Measurements from ENCODE around the gene IL9.

The IL9 gene

DNA sequence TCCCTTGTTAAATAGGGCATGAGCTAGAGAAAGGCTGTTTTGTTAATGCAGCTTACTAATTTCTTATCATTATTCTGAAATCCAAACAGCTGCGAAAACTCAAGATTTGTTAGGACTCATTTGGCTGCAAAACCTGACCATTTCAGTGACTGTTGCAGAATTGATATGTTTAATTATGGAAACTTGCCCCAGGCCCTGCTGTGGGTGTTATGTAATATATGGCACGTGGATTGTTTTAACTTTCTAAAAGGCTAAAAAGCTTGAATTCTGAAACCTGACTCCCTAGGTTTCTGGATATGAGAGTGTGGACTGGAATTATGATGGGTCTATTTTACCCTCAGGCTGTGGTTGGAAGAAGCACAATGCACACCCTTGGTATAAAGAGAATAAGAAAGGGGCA, 4.4 kb downstream of the IL9 start:
- no peak for DNase-seq (ENCODE audit: low read depth in 2 of 2)

DNA sequence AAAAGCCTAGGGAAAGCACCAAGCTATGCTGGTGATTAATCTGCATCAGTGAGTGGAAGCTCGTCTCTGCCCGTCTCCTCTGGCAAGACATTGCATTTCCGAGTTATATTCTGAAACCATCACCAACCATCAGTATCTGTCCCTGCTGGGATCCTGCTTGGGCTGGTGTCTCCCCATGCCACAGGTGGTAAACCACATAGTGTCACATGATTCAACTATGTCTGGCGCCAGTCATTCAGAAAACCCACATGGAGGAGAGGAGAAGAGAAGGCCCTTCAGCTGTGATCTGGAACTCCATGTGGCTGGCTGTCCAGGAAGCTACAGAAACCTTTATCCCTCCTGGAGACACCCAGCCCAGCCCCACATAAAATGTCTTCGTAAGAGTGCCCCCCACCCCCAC, 4.8 kb downstream of the IL9 start:
- no peak for DNase-seq (ENCODE audit: low read depth in 2 of 2)

DNA sequence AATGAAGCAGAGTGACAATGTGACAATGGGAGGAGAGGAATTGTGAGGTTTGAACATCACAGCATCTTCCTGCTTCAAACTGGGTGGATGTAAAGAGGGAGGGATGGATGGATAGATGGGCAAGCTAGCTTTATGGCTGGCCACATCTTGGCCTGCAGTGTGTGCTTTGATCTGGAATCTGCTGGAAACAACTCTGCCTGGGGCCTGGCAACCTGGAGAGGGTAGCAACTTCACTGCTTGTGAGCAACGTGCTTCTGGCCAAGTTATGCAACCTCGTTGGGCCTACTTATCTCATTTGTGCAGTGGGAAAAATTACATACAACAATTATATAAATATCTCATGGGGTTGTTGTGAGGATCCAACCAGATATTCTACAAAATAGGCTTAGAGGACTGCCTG, 5.3 kb downstream of the IL9 start:
- DNase-seq (ENCODE audit: low read depth in 2 of 2): no peak

DNA sequence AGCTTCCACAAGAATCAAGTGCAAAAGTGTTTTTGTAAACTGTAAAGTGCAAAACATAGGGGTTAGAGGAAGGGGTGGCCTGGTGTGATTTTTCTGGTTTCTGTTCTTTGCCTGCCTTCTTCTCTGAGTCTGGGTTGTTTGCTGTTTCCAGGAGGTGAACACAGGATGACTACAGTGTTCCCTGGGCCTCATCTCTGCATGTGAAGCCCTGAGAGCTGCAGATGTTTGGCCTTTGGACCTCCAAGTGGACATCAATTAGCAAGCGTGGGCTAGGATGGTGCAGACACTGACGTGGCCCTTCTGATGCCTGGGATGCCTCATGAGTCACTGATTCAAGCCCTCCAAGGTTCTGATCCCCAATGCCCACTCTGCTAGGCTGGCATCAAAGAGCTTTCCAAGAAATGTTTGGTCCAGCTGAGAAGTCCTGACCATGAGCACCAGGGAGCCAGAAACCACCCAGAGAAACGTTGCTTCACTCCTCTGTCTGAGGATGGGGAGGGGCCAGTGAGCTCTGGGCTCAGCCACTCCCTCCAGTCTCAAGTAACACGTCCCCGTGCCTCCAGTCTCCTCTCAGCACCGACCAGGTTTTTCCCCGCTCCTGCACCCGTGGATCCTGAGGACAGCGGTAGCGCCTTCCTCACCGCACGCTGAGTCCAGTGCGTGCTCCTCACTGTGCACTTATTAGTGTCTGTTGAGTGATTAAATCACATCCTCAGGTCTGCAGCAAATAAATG, 7.6 kb downstream of the IL9 start:
- no peak for DNase-seq (ENCODE audit: low read depth in 2 of 2)

DNA sequence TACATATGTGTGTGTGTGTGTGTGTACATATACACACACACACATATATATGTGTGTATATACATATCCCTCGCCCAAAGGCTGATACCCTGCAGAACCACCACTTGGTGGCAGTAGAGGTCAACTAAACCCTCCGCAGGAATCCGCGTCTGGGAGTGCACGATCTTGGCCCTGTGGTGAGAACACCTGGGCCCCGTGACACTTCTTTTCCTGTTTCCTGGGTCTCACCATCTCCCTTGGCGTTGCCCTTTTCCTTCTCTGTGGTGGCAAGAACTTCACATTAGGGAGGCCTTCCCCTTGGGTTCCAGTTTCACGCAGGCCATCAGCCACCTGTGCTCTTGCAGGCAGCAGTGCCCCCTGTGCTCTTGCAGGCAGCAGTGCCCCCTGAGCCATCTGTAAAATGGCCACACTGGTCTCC, 8.2 kb downstream of the IL9 start:
- peak; percentile 37 to 42 for DNase-seq (ENCODE audit: low read depth in 2 of 2)

DNA sequence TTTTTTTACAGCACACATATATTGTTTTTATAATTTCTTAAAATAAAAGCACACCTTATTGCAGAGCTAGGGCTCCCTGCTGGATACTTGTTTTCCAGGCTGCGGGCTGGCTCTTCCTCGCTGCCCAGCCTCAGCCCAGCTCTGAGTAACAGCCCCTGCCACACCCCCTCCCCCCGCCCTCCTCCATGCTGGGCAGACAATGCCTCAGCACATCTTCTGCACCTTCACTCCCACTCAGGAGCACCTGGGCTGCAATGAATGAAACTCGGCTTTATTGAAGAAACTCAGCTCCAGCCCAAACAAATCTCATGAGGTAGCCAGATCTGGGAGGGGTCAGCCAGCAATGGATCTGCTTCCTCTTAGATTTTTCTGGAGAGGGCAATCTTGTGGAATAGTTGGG, 9.5 kb downstream of the IL9 start:
- DNase-seq (ENCODE audit: low read depth in 2 of 2): no peak

DNA sequence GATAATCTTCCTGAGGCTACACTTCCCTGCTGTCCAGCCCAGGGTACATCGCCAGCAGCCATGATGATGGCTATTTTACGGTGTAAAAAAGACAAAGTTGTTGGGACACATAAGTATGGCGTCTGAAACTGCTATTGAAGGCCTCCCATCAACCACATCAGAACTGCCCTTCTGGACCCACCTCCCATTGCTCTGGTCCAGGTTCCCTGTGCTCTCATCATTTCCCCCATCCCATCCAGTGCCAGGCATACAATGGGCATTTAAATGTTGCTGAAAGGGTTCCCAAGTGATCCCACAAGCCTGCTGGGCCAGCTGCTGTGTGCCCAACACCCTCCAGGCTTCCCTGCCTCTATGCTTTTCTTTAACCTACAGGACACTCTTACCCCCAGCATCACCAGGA, 10.6 kb downstream of the IL9 start:
- DNase-seq (ENCODE audit: low read depth in 2 of 2): no peak

DNA sequence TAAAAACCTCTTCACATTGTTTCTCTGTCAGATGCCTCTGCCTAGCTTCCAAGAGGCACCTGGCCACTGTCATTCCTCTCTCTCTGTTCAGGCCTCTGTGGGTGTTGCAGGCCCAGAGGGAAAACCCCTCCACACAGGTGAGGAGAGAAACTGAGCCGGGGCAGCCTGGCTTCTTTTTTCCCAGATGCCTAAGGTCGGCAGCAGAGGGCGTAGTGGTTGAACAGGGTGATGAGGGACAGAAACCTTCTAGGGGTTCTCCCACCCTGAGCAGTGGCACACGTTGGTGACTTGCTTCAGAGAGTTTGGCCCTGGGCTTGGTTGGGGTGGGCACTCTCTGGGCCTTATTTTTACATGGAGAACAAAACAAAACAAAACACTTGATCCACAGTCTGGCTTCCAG, 12.2 kb downstream of the IL9 start:
- DNase-seq (ENCODE audit: low read depth in 2 of 2): no peak

DNA sequence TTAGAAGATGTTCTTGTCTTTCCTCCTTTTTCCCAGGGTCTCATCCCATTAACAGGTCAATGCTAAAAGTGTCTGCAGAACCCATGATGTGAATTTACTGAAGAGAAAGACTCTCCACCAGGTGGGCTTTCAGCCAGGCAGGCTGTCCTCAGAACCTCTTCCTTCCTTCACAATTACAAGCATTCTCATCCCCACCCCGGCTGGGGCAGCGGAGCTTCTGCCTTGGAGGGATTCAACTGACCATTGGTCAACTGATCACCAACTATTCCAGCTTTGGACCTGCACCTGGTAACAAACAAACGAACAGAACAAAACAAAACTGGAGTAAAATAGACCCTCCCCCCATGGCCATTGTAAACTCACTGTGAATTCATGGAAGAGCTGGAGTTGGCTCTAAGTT, 12.6 kb downstream of the IL9 start:
- DNase-seq (ENCODE audit: low read depth in 2 of 2): no peak

DNA sequence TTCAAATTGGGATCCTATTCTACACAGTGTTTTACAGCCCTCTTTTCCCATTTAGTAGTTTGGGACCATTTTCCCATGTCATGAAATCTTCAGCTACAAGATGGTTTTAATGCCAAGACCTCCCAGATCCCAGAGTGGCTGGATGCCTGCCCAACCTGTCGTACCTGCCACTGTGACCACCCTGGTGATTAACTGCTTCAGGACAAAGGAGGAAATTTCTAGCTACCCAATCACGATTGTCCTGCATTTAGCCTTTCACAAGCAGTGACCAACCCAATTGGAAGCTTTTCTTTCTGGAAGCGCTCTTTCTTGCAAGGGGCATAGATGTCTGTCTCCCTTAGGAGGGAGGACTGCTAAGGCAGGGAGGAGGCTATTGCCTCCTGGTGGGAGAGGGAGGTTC, 13.8 kb downstream of the IL9 start:
- no peak for DNase-seq (ENCODE audit: low read depth in 2 of 2)

DNA sequence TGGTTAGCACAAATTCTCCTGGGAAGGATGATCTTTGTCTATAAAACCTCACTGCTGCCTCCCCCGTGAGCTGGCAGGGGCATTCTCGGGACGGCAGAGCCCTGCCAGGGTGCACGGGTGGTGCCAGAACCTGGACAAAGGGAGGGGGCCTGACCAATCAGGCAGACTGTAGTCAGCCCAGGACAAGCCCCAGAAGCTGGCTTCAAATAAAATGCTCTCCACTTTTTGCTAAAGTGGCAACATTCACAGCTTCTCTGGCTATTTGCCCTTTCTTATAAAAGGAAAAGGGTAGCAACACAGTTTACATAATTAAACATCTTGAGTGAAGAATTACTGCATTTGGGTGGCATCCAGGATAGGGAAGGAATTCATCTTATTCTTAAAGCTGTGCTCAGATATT, 14.4 kb downstream of the IL9 start:
- DNase-seq (ENCODE audit: low read depth in 2 of 2): no peak

DNA sequence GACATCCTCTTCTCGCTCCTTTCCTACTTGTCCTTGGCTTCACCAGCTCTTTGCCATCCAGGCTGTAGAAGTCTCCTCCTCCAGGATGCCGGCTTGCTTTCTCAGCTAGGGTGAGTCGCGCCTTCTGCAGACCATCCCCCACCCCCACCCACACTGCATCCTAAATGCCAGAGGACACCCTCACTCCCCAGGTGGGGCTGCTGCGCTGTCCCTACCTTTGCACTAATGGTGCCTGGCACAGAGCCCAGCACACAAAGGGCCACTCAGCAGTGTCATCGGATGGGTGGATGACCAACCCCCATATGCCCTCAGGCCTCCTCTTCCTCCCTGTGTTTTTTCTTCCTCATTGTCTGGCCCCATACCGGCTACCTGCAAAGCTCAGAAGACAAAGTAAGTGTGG, 14.8 kb downstream of the IL9 start:
- no peak for DNase-seq (ENCODE audit: low read depth in 2 of 2)

DNA sequence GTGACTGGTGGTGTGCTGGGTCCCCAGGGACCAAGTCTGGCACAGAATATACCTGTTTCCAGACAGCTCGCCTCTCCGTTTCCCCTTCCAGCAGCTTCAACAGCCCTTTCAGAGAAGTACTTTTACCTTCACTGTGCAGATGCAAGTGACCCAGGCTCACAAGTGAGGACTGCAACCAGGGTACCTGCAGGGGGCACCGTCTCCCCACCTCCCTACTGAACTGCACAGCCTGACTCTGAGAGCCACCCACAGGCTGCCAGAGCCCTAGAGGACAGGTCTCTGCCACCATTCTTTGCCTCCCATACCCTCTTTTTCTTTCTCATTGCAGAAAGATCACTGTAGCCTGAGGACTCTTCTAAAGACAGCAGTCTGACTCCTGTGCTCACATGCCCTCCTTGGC, 15.4 kb downstream of the IL9 start:
- no peak for DNase-seq (ENCODE audit: low read depth in 2 of 2)

DNA sequence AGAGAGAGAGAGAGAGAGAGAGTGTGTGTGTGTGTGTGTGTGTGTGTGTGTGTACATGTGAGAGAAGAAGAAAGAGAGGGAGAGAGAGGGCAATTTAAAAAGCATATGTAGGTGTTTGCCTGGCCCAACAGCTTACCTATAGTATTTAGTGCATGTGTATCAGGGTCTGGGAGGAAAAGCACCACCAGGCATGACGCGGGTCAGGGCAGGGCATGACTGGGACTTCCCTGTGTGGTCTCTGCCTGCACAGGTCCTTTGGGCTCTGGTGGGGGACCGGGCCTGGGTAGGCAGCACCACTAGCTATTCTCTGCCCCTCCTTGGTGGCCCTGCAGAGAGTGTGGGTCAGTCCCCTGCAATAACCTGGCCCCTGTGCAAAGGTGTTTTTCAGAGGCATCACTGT, 16.1 kb downstream of the IL9 start:
- DNase-seq (ENCODE audit: low read depth in 2 of 2): no peak

DNA sequence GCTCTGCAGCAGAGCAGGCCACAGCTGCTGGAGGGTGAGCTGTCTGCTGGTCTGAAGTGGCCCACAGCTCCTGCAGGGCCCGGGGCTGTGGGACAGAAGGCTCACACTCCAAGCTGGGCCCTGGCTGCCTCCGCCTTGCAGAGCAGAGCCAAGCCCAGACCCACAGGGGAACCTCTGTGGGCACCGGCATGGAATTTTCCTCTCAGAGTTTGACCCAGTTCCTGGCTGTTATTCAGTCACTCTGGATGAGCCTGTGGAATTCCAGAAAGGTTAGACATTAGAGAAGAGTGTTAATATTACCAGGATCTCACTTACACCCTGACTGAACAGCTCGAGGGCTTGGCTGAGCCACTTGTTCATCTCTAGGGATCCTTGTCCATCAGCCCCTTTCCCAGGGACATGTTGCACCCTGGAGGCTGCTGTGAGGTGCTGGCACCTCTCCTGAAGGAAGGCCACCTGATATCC, 17.5 kb downstream of the IL9 start:
- no peak for DNase-seq (ENCODE audit: low read depth in 2 of 2)

DNA sequence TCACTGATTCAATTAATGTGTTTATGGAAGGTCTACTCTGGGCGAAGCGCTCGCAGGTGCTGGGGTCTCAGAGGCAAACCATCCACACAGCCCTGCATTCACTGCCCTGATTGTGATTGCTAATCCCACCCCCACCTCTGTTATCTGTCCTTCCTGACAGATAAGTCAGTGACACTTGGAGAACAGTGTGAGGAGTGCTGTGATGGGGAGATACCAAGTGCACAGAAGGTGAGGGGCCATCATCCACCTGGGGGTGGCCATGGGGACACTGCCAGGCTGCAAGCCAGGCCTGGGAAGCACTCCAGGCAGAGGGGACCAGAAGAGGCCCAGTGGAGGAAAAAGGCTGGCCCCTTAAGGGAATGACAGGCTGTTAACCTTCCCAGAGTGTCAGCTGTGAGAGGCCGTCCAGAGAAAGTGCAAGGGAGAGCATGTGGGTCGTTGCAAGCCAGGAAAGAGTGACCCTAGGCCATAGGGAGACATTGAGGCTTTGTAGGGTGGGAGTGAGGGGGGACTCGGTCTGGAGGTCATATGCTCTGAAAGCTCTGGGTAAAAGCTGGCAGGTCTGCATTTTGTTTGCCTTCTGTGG, 18.0 kb downstream of the IL9 start:
- no peak for DNase-seq (ENCODE audit: low read depth in 2 of 2)

DNA sequence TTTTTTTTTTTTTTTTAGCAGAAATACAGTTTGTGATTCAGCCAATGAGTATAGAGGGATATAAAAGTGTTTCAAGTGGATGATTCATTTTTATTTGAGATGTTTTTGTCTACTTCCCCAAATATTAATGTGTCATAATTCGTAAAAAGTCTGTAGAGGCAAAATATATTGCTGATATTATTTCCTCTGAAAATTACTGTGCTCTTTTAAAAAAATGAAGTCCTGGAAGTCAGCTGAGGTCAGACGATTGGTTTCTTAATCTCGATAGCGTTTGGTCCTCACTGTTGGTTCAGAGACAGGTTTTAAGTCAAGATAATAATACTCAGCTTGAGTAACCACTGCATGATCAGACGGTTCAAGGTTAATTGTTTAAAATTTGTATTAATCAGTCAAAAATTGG, 19.5 kb downstream of the IL9 start:
- no peak for DNase-seq (ENCODE audit: low read depth in 2 of 2)

DNA sequence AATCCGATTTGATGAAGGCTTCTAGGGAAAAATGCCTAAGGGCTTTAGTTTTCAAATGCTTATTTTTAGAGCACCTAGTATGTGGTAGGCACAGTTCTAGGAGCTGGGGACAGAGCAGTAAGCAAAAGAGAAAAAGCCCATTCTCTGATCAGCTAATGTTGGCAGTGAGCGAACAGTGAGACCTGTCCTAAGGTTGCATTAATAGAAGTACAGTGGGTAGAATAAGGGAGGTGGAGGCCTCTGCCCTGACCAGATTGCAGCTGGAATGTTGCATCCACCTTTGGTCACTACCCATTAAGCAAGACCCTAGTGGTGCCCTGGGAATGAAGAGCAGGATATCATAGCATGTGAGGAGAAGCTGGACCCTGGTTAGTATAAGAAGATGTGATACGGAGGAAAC, 20.1 kb downstream of the IL9 start:
- no peak for DNase-seq (ENCODE audit: low read depth in 2 of 2)

DNA sequence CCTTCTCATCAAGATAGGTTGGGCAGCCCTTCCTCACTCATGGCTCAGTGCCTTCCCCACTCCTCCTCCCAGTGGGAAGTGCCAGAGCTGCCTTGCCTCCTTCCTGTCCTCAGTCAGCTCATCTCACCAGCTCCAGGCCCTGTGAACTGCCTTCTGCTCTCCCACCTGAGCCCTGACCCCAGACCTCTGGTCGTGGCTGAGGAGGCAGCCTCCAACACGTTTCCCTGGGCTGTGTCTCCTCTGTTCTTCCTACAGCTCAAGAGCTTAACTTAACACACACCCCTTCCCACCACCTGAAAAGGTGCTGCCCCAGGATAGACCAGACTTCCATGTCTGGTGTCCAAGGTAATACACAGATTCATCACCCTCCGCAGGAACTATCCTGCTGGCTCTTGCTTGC, 21.2 kb downstream of the IL9 start:
- DNase-seq (ENCODE audit: low read depth in 2 of 2): no peak

DNA sequence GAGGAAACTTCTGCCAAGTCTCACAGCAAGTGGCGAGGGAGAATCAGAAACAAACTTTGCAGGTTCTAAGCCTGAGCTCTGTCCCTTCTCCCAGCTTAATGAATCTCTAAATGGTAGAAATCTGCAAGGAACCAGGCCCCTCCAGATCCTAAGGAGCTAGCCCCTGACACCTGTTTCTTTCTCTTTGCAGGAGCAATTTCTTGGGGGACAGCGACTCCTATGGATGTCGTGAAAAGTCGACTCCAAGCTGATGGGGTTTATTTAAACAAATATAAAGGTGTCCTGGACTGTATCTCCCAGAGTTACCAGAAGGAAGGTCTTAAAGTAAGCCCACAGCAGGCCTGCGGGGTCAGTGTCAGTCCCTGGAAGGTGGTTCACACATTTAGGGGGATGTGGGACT, 21.8 kb downstream of the IL9 start:
- no peak for DNase-seq (ENCODE audit: low read depth in 2 of 2)

DNA sequence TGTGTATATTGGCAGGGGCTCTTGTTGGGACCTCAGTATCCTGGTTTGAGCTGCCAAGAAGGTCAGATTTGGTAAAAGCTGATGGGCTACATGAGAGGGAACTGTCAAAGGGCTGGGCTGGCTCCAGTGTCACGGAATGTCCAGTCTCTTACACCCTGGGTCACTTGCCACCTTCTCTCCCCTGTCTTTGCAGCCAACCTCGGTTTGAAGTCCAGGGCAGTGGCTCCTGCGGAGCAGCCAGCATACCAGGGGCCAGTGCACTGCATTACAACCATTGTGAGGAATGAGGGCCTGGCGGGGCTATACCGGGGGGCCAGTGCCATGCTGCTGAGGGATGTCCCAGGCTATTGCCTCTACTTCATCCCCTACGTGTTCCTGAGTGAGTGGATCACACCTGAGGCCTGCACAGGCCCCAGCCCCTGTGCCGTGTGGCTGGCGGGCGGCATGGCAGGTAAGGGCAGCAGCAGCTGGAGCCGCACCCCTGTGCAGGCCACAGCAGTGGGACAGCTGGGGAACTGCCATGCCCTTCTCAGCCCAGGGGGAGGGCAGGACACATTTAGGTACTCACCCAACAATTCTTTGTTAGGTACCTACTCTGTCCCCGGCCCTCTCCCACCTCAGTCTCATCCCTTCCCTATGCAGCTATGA, 24.2 kb downstream of the IL9 start:
- DNase-seq (ENCODE audit: low read depth in 2 of 2): no peak

DNA sequence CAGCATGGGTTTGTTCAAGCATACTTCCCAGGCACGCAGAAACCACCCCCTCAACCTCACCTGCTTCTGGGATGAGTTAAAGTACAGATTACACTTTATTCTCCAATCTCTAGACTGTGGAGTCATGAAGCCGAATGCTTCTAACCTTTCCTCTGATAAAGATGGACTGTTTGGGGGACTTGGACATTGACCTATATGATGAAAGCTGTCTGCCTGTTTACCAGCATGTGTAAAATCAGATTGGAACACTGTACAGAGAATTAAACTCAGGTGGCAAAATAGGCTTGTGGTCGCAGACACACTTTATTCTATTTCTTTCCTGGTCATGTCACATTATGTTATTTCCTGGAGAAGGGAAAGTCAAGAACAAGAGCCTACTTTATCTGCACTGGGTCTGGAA, 25.7 kb downstream of the IL9 start:
- no peak for DNase-seq (ENCODE audit: low read depth in 2 of 2)

DNA sequence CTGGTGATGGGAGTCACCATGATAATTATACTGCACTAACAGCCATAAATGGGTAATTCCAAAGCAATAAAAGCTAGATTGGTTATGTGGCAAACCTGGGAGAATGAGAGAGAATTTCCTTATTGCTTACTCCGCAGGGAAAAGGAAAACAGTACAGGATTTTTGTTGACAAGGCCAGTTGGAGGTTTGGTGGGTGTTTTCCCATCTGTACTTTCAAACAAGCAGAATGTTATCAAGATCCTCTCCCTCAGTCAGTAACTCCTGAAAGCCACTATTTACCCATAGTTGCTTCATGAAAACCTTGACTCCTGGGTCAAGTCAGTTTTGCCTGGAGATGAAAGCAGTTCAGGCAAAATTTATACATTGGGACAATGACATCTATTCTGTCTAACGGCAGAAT, 26.4 kb downstream of the IL9 start:
- DNase-seq (ENCODE audit: low read depth in 2 of 2): no peak
